ENCODE measurements around the gene COX4I1. TPM values are rescaled to one million over a fixed set of nuclear protein-coding genes. Genes with fewer than 3 reads are reported as not detected.
"Not testable (repeated sequence)": the region's sequence is repeated elsewhere in the genome, so short reads cannot be mapped to it uniquely, and the experiment has no call there.

Gene COX4I1
- total RNA-seq, 1 donor, result 322 TPM

GRCh38 chr16:85805442-85806045 is 6.0 kb downstream of the COX4I1 start:
- Histone ChIP-seq H3K27me3 (ENCODE audit: insufficient read depth, low read length) (no peaks in the 10 kb centered on the region), H3K4me3 (ENCODE audit: low read length) (no peak overlapping the region), H3K9me3 (ENCODE audit: low read depth, low read length) (no peaks in the 10 kb centered on the region), H3K4me1 (ENCODE audit: insufficient read depth, low read length) (peaks cover 7% of the 10 kb centered on the region)

GRCh38 chr16:85806539-85806938 is 7.0 kb downstream of the COX4I1 start:
- Histone ChIP-seq H3K4me3 (ENCODE audit: low read length) (no peak overlapping the region), H3K9me3 (ENCODE audit: low read depth, low read length) (no peaks in the 10 kb centered on the region), H3K27me3 (ENCODE audit: insufficient read depth, low read length) (peaks cover 1% of the 10 kb centered on the region), H3K4me1 (ENCODE audit: insufficient read depth, low read length) (no peaks in the 10 kb centered on the region)

- H3K4me3 ChIP-seq (ENCODE audit: low read length); H3K4me1 ChIP-seq (ENCODE audit: insufficient read depth, low read length); H3K27me3 ChIP-seq (ENCODE audit: insufficient read depth, low read length); H3K9me3 ChIP-seq (ENCODE audit: low read depth, low read length): not testable (repeated sequence)
Measured at GRCh38 chr16:85807340-85807739, 7.8 kb downstream of the COX4I1 start.

- H3K27me3 ChIP-seq (ENCODE audit: insufficient read depth, low read length); H3K9me3 ChIP-seq (ENCODE audit: low read depth, low read length); H3K4me3 ChIP-seq (ENCODE audit: low read length); H3K4me1 ChIP-seq (ENCODE audit: insufficient read depth, low read length): not testable (repeated sequence)
Measured at GRCh38 chr16:85808104-85808503, 8.6 kb downstream of the COX4I1 start.

- Histone ChIP-seq H3K4me3 (ENCODE audit: low read length) (no peak overlapping the region), H3K4me1 (ENCODE audit: insufficient read depth, low read length) (no peaks in the 10 kb centered on the region), H3K27me3 (ENCODE audit: insufficient read depth, low read length) (peaks cover 6% of the 10 kb centered on the region), H3K9me3 (ENCODE audit: low read depth, low read length) (no peaks in the 10 kb centered on the region)
Measured at GRCh38 chr16:85808926-85809325, 9.4 kb downstream of the COX4I1 start.

- H3K27me3 ChIP-seq (ENCODE audit: insufficient read depth, low read length), result peaks cover 6% of the 10 kb centered on the region
- no peaks in the 10 kb centered on the region for H3K9me3 ChIP-seq (ENCODE audit: low read depth, low read length)
- H3K4me1 ChIP-seq (ENCODE audit: insufficient read depth, low read length), result no peaks in the 10 kb centered on the region
- no peak overlapping the region for H3K4me3 ChIP-seq (ENCODE audit: low read length)
Measured at GRCh38 chr16:85809645-85810044, 10.2 kb downstream of the COX4I1 start.

GRCh38 chr16:85810097-85810741 is 10.7 kb downstream of the COX4I1 start:
- no peak overlapping the region for H3K4me3 ChIP-seq (ENCODE audit: low read length)
- H3K4me1 ChIP-seq (ENCODE audit: insufficient read depth, low read length), result no peaks in the 10 kb centered on the region
- peaks cover 6% of the 10 kb centered on the region for H3K27me3 ChIP-seq (ENCODE audit: insufficient read depth, low read length)
- H3K9me3 ChIP-seq (ENCODE audit: low read depth, low read length), result no peaks in the 10 kb centered on the region

GRCh38 chr16:85810742-85811115 is 11.2 kb downstream of the COX4I1 start:
- H3K4me1 ChIP-seq (ENCODE audit: insufficient read depth, low read length), result no peaks in the 10 kb centered on the region
- H3K4me3 ChIP-seq (ENCODE audit: low read length), result no peak overlapping the region
- H3K9me3 ChIP-seq (ENCODE audit: low read depth, low read length), result no peaks in the 10 kb centered on the region
- peaks cover 6% of the 10 kb centered on the region for H3K27me3 ChIP-seq (ENCODE audit: insufficient read depth, low read length)

- Histone ChIP-seq H3K27me3 (ENCODE audit: insufficient read depth, low read length) (peaks cover 6% of the 10 kb centered on the region), H3K4me3 (ENCODE audit: low read length) (no peak overlapping the region), H3K9me3 (ENCODE audit: low read depth, low read length) (no peaks in the 10 kb centered on the region), H3K4me1 (ENCODE audit: insufficient read depth, low read length) (no peaks in the 10 kb centered on the region)
Measured at GRCh38 chr16:85812031-85812807, 12.7 kb downstream of the COX4I1 start.

- no peaks in the 10 kb centered on the region for H3K9me3 ChIP-seq (ENCODE audit: low read depth, low read length)
- no peaks in the 10 kb centered on the region for H3K4me1 ChIP-seq (ENCODE audit: insufficient read depth, low read length)
- H3K4me3 ChIP-seq (ENCODE audit: low read length), result no peak overlapping the region
- peaks cover 6% of the 10 kb centered on the region for H3K27me3 ChIP-seq (ENCODE audit: insufficient read depth, low read length)
Measured at GRCh38 chr16:85812811-85813700, 13.6 kb downstream of the COX4I1 start.

- Histone ChIP-seq H3K27me3 (ENCODE audit: insufficient read depth, low read length) (peaks cover 6% of the 10 kb centered on the region), H3K4me1 (ENCODE audit: insufficient read depth, low read length) (peaks cover 4% of the 10 kb centered on the region), H3K4me3 (ENCODE audit: low read length) (no peak overlapping the region), H3K9me3 (ENCODE audit: low read depth, low read length) (no peaks in the 10 kb centered on the region)
Measured at GRCh38 chr16:85816159-85816558, 16.7 kb downstream of the COX4I1 start.

GRCh38 chr16:85817195-85817594 is 17.7 kb downstream of the COX4I1 start:
- not testable (repeated sequence) for H3K4me3 ChIP-seq (ENCODE audit: low read length); H3K27me3 ChIP-seq (ENCODE audit: insufficient read depth, low read length); H3K9me3 ChIP-seq (ENCODE audit: low read depth, low read length)
- peaks cover 12% of the 10 kb centered on the region for H3K4me1 ChIP-seq (ENCODE audit: insufficient read depth, low read length)

- Histone ChIP-seq H3K4me3 (ENCODE audit: low read length) (no peak overlapping the region), H3K4me1 (ENCODE audit: insufficient read depth, low read length) (peaks cover 15% of the 10 kb centered on the region), H3K9me3 (ENCODE audit: low read depth, low read length) (no peaks in the 10 kb centered on the region), H3K27me3 (ENCODE audit: insufficient read depth, low read length) (no peaks in the 10 kb centered on the region)
Measured at GRCh38 chr16:85819245-85819644, 19.8 kb downstream of the COX4I1 start.

GRCh38 chr16:85819771-85820170 is 20.3 kb downstream of the COX4I1 start:
- no peaks in the 10 kb centered on the region for H3K9me3 ChIP-seq (ENCODE audit: low read depth, low read length)
- H3K4me1 ChIP-seq (ENCODE audit: insufficient read depth, low read length), result peaks cover 20% of the 10 kb centered on the region
- no peaks in the 10 kb centered on the region for H3K27me3 ChIP-seq (ENCODE audit: insufficient read depth, low read length)
- H3K4me3 ChIP-seq (ENCODE audit: low read length), result no peak overlapping the region
